OCI-LY7 (cell line): ENCODE measurements around the gene ANP32A.

Source experiments
- EZH2phosphoT487 ChIP-seq: fragments of 200-600 bp; sonication (generic); IDR thresholded peaks from 2 replicates; pipeline ENCODE4 v1.6.1; 2018; ENCODE audit warnings: low read depth, borderline replicate concordance, mild to moderate bottlenecking, mixed run types, antibody characterized with exemption, low read length, moderate library complexity, mixed read lengths
- TF ChIP-seq, protein P1 (sequence below): fragments of 200-600 bp; sonication (generic); conservative IDR thresholded peaks from 2 replicates; pipeline ENCODE4 v1.5.1; 2014; ENCODE audit warnings: mild to moderate bottlenecking, antibody characterized with exemption, low read length, moderate library complexity, mixed read lengths

DNA sequence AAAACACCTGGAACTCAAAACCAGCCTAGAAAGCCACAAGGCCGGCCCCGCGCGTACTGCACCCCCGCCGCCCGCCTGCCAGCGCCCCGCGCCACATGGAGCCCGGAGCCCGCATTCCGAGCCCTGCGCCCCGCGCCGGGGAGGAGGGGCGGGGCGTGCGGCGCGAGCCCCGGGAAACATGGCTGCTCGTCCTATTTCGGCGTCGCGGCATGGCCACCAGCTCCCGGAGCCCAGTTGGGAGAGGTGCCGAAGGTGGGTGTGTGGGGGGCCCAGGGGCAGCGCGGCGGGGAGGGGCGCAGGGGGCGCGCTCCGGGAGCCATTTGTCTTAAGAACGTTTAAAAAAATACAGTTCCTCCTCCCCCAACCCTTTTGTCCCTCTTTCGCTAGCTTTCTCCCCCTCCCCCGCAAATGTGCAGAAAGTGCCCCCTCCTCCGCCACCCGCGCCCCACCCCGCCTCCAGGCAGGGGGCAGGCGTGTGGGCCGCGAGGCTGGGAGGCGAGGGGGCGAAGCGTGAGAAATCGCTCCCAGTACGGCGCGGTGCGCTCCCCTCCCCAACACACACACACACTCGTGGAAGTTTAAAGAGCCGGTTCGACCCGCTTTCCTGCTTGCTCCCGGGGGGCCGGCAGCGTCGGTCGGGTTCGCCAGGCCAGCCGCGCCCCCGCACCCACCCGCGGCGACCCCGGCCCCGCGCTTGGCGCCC lies 2.5 kb downstream of the ANP32A start:
- TF ChIP-seq, protein P1, sequence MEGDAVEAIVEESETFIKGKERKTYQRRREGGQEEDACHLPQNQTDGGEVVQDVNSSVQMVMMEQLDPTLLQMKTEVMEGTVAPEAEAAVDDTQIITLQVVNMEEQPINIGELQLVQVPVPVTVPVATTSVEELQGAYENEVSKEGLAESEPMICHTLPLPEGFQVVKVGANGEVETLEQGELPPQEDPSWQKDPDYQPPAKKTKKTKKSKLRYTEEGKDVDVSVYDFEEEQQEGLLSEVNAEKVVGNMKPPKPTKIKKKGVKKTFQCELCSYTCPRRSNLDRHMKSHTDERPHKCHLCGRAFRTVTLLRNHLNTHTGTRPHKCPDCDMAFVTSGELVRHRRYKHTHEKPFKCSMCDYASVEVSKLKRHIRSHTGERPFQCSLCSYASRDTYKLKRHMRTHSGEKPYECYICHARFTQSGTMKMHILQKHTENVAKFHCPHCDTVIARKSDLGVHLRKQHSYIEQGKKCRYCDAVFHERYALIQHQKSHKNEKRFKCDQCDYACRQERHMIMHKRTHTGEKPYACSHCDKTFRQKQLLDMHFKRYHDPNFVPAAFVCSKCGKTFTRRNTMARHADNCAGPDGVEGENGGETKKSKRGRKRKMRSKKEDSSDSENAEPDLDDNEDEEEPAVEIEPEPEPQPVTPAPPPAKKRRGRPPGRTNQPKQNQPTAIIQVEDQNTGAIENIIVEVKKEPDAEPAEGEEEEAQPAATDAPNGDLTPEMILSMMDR: no peak
- TF ChIP-seq EZH2phosphoT487: no peak
